GM13977 (cell line): ENCODE data around the gene FLCN.
"Not testable (repeated sequence)": the region's sequence is repeated elsewhere in the genome, so short reads cannot be mapped to it uniquely, and the experiment has no call there.

Experiments
- DNase-seq: peaks from one replicate; pipeline ENCODE4 v3.0.0; 2012; ENCODE audit warnings: low spot score
- in situ Hi-C: fragments of 300-500 bp; cut with MboI; formaldehyde crosslinking; loops from one replicate; pipeline ENCODE4 v1.12.0; 2022; ENCODE audit warnings: low sequenced_read_pairs, low pct_unique_long_range_greater_than_20kb, mixed read lengths, inconsistent platforms; ENCODE audit not compliant: unreplicated experiment
- TF ChIP-seq, protein P1 (sequence below): IDR thresholded peaks from 2 replicates; pipeline ENCODE4 v1.5.1; 2012; ENCODE audit warnings: mild to moderate bottlenecking, control low read depth; ENCODE audit not compliant: insufficient read depth; ENCODE audit errors: extremely low read depth, missing control alignments

FLCN gene

GRCh38 chr17:17198281-17198680, 38.7 kb downstream of the FLCN start:
- in situ Hi-C loops, result no loop called here
- DNase-seq, result no peak
- TF ChIP-seq, protein P1, sequence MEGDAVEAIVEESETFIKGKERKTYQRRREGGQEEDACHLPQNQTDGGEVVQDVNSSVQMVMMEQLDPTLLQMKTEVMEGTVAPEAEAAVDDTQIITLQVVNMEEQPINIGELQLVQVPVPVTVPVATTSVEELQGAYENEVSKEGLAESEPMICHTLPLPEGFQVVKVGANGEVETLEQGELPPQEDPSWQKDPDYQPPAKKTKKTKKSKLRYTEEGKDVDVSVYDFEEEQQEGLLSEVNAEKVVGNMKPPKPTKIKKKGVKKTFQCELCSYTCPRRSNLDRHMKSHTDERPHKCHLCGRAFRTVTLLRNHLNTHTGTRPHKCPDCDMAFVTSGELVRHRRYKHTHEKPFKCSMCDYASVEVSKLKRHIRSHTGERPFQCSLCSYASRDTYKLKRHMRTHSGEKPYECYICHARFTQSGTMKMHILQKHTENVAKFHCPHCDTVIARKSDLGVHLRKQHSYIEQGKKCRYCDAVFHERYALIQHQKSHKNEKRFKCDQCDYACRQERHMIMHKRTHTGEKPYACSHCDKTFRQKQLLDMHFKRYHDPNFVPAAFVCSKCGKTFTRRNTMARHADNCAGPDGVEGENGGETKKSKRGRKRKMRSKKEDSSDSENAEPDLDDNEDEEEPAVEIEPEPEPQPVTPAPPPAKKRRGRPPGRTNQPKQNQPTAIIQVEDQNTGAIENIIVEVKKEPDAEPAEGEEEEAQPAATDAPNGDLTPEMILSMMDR, result no peak

DNA sequence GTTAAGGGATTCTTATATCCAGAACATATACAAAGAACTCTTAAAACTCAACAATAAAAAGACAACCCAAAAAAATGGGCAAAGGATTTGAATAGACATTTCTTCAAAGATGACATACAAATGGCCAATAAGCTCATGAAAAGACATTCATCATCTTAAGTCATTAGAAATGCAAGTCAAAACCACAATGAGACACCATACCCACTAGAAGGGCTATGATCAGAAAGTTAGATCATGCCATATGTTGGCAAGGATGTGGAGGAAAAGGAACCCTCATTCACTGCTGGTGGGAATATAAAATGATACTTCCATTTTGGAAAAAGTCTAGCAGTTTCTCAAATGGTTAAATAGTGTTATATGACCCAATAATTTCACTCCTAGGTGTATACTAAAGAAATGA, 40.2 kb downstream of the FLCN start:
- TF ChIP-seq, protein P1, result no peak
- in situ Hi-C loops, result no loop called here
- DNase-seq, result no peak

GRCh38 chr17:17195466-17195865, 41.5 kb downstream of the FLCN start:
- DNase-seq, in situ Hi-C loops: not testable (repeated sequence)

- TF ChIP-seq, protein P1, result no peak
- in situ Hi-C loops, result no loop called here
- DNase-seq, result no peak
These were observed 45.0 kb downstream of the FLCN start for GRCh38 chr17:17191961-17192381.

GRCh38 chr17:17191346-17191792, 45.6 kb downstream of the FLCN start:
- TF ChIP-seq, protein P1, result no peak
- in situ Hi-C loops, result no loop called here
- DNase-seq, result no peak

DNA sequence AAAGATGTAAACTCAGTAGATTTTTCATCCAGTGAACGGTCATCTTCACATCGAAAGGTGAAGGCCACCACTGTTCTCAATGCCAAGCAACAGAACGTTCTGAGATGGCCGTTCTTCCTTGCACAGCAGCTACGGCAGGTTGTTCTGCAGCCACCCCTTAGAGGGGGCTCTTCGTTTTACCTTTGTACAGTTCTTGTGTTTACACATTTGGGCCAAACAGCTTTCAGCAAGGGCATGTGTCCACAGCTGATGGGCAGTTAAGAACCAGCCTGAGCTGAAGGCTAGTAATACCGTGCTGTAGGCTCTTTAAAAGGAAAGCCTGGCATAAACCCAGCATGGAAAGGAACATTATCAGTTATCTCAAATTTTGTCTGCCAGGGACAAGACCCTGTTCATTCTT, 46.8 kb downstream of the FLCN start:
- no peak for DNase-seq
- TF ChIP-seq, protein P1, result no peak
- in situ Hi-C loops, result no loop called here

DNA sequence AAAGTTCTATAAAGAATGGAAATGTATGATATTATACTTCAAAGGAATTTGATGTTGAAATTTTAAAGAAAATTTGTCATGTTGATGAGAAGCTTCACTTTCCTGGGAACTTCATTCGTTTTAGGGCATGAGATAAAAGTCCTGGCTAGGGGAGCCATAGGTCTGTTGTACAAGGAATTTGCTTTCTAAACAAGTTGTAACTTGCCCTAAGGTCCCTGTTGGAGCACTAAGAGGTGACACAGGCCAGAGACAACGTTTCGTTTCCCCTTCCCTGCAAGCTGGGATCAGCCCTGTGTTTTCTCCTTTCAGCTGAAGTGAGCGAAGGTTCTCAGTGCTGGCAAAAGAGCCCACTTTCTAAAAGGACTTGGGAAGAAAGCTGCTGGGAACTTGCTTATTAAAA, 47.4 kb downstream of the FLCN start:
- TF ChIP-seq, protein P1, result no peak
- in situ Hi-C loops, result no loop called here
- no peak for DNase-seq
